Measurements from ENCODE around the gene IL21R. TPM values are rescaled to one million over a fixed set of nuclear protein-coding genes. Genes with fewer than 3 reads are reported as not detected.

Gene IL21R
- total and polyA plus RNA-seq, 2 donors (not counting 1 experiment from before 2014, with no cell fraction given) = 28.5 to 32.1 TPM

- Histone ChIP-seq H3K79me2 (ENCODE audit: control insufficient read depth, insufficient read depth, low read length) (peaks cover 7% of the 10 kb centered on the region), H3K27me3 (replicated peaks in 1 of 4; ENCODE audit: control extremely low read depth in 1 of 4, control insufficient read depth in 3 of 4, insufficient read depth in 4 of 4, low read length in 3 of 4) (no peaks in the 10 kb centered on the region), H3K27ac (ENCODE audit: low read length in 2 of 2) (peak overlapping the region; percentile 72 to 89), H3K4me3 (ENCODE audit: control extremely low read depth in 1 of 5, extremely low read depth in 1 of 5, insufficient read depth in 1 of 5, low read depth in 2 of 5, low read length in 4 of 5) (peak overlapping the region in 1 of 5 experiments; percentile 30), H3K4me1 (ENCODE audit: control insufficient read depth in 2 of 2, insufficient read depth in 2 of 2, low read length in 2 of 2) (peaks cover 68 to 84% of the 10 kb centered on the region in 2 donors), H3K9me3 (ENCODE audit: control extremely low read depth in 1 of 3, control insufficient read depth in 2 of 3, insufficient read depth in 1 of 3, low read length in 2 of 3) (peaks cover 2 to 16% (median 8%) of the 10 kb centered on the region in 3 donors), H3K9ac (ENCODE audit: low read length) (peak overlapping the region; percentile 9), H3K36me3 (replicated peaks in 1 of 2; ENCODE audit: control extremely low read depth in 1 of 2, control insufficient read depth in 1 of 2, extremely low read depth in 1 of 2, insufficient read depth in 2 of 2, low read length in 1 of 2) (no peaks in the 10 kb centered on the region), H3K4me2 (replicated peaks; ENCODE audit: low read depth, low read length, poor library complexity, severe bottlenecking) (peak overlapping the region; percentile 55), H4K20me1 (ENCODE audit: control insufficient read depth, insufficient read depth, low read length, poor library complexity, severe bottlenecking) (no peaks in the 10 kb centered on the region), H2AFZ (ENCODE audit: insufficient read depth, low read depth, low read length, poor library complexity, severe bottlenecking) (peak overlapping the region; percentile 32)
- TF ChIP-seq EZH2 (IDR thresholded peaks at IDR 0.05; ENCODE audit: borderline replicate concordance, insufficient read depth, low read depth, low read length, poor library complexity, severe bottlenecking) = no peak
- TF ChIP-seq CTCF (IDR thresholded peaks at IDR 0.05) = no peak
- DNase-seq (peak; percentile 76), ATAC-seq (ENCODE audit: low read depth) (peak; percentile 48)
- H3K9me3 Mint-ChIP-seq (ENCODE audit: insufficient read depth) = peaks cover 2% of the 10 kb centered on the region
- H3K4me3 Mint-ChIP-seq = no peak overlapping the region
- no peak overlapping the region for H3K27ac Mint-ChIP-seq
- no peaks in the 10 kb centered on the region for H3K27me3 Mint-ChIP-seq
- 13% methylated on average over 4 of the region's 8 CpGs for WGBS (ENCODE audit: insufficient coverage)
- POLR2A ChIA-PET = interaction anchor here (0.5 to 1.3 kb wide), 3 partner anchors 25 to 136 kb away, joined by 3 to 4 read pairs (median 3); no protein-coding TSS in a partner anchor
- H3K4me1 Mint-ChIP-seq = peaks cover 40% of the 10 kb centered on the region
- CTCF ChIA-PET = interaction anchor here (0.8 to 4.9 kb wide), 13 partner anchors 18 to 231 kb away, joined by 3 to 20 read pairs (median 3); partner anchors contain the start of gene IL21R
- intact Hi-C loops (cut with micrococcal nuclease) = loop anchor here (1.0 kb wide), 1 partner anchor 28 kb away; the partner anchor contains the start of gene IL21R
These were observed 27.7 kb upstream of the IL21R start for GRCh38 chr16:27374221-27374803.
